NT2/D1 (cell line): ENCODE results near the gene CDK2.
"Not testable (repeated sequence)": the region's sequence is repeated elsewhere in the genome, so short reads cannot be mapped to it uniquely, and the experiment has no call there.

Experiments used
- SUZ12 ChIP-seq: IDR thresholded peaks from 2 replicates; pipeline ENCODE4 v1.6.1; 2011; ENCODE audit not compliant: insufficient read length, insufficient read depth; ENCODE audit errors: extremely low read depth
- YY1 ChIP-seq: IDR thresholded peaks from 2 replicates; pipeline ENCODE4 v1.6.1; 2011; ENCODE audit not compliant: insufficient read length, insufficient read depth
- ZNF274 ChIP-seq: IDR thresholded peaks from 2 replicates; pipeline ENCODE4 v1.6.1; 2011; ENCODE audit warnings: mild to moderate bottlenecking, low read depth, low read length

GRCh38 chr12:55999522-55999921, 32.9 kb downstream of the CDK2 start:
- TF ChIP-seq YY1, SUZ12, ZNF274: not testable (repeated sequence)
